GM19240 (cell line): Measurements from ENCODE around the gene TEX264.

Experiments
- DNase-seq: peaks from one replicate; pipeline ENCODE4 v3.0.0; 2011; ENCODE audit warnings: low spot score; ENCODE audit not compliant: insufficient read length

TEX264 gene

GRCh38 chr3:51748327-51748726, 77.3 kb downstream of the TEX264 start:
- no peak for DNase-seq

DNA sequence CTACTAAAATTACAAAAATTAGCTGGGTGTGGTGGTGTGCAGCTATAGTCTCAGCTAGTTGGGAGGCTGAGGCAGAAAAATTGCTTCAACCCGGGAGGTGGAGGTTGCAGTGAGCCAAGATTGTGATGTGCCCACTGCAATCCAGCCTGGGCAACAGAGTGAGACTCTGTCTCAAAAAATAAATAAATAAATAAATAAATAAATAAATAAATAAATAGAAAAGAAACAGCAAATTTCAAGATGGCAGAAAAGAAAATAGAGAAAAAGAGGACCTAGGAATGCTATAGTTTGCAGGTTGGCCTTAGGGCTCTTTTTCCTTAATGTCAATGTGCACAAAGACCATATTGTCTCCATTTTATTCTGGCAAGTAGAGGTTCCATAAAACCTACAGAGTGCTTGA, 79.8 kb downstream of the TEX264 start:
- no peak for DNase-seq

GRCh38 chr3:51751287-51751686, 80.2 kb downstream of the TEX264 start:
- no peak for DNase-seq
